Measurements from ENCODE around the gene FLOT2. TPM values are rescaled to one million over a fixed set of nuclear protein-coding genes. Genes with fewer than 3 reads are reported as not detected.

Gene FLOT2
- polyA plus RNA-seq, 1 of the 3 experiments (the other 2 are of a cell fraction) = 105 TPM

DNA sequence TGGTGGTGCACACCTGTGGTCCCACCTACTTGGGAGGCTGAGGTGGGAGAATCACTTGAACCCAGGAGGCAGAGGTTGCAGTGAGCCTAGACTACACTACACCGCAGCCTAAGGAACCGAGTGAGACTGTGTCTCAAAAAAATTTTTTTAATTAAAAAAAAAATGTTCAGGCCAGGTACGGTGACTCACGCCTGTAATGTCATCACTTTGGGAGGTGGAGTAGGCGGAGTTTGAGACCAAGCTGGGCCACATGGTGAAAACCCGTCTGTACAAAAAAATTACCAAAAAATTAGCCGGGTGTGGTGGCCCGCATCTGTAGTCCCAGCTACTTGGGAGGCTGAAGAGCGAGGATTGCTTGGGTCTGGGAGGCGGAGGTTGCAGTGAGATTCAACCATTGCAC is 51.3 kb downstream of the FLOT2 start:
- Histone ChIP-seq H3K27me3 (ENCODE audit: insufficient read depth) (no peaks in the 10 kb centered on the region), H3K9me3 (no peaks in the 10 kb centered on the region), H3F3A (replicated peaks; ENCODE audit: insufficient read depth) (no peaks in the 10 kb centered on the region), H3K4me1 (ENCODE audit: control insufficient read depth in 1 of 2, insufficient read depth in 2 of 2, low read depth in 1 of 2, low read length in 1 of 2) (peaks cover 0 to 3% of the 10 kb centered on the region in 2 experiments; a peak in 1 of 4 replicates), H2AFZ (ENCODE audit: low read depth) (no peak overlapping the region), H3K4me3 (ENCODE audit: low read depth in 2 of 2, low read length in 1 of 2) (no peak overlapping the region), H3K27ac (ENCODE audit: low read depth in 2 of 2, low read length in 1 of 2) (no peak overlapping the region), H3K4me2 (no peak overlapping the region), H3K79me2 (ENCODE audit: insufficient read depth) (peaks cover 13% of the 10 kb centered on the region), H3K36me3 (replicated peaks in 1 of 2; ENCODE audit: control insufficient read depth in 1 of 2, insufficient read depth in 2 of 2, low read length in 1 of 2) (no peaks in the 10 kb centered on the region), H4K20me1 (ENCODE audit: insufficient read depth) (no peaks in the 10 kb centered on the region), H3K9ac (no peak overlapping the region), H3K9me2 (no peaks in the 10 kb centered on the region)
- TF ChIP-seq, protein P1, sequence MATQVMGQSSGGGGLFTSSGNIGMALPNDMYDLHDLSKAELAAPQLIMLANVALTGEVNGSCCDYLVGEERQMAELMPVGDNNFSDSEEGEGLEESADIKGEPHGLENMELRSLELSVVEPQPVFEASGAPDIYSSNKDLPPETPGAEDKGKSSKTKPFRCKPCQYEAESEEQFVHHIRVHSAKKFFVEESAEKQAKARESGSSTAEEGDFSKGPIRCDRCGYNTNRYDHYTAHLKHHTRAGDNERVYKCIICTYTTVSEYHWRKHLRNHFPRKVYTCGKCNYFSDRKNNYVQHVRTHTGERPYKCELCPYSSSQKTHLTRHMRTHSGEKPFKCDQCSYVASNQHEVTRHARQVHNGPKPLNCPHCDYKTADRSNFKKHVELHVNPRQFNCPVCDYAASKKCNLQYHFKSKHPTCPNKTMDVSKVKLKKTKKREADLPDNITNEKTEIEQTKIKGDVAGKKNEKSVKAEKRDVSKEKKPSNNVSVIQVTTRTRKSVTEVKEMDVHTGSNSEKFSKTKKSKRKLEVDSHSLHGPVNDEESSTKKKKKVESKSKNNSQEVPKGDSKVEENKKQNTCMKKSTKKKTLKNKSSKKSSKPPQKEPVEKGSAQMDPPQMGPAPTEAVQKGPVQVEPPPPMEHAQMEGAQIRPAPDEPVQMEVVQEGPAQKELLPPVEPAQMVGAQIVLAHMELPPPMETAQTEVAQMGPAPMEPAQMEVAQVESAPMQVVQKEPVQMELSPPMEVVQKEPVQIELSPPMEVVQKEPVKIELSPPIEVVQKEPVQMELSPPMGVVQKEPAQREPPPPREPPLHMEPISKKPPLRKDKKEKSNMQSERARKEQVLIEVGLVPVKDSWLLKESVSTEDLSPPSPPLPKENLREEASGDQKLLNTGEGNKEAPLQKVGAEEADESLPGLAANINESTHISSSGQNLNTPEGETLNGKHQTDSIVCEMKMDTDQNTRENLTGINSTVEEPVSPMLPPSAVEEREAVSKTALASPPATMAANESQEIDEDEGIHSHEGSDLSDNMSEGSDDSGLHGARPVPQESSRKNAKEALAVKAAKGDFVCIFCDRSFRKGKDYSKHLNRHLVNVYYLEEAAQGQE (IDR thresholded peaks at IDR 0.05; ENCODE audit: low read depth, low read length) = no peak
- no peak for TF ChIP-seq RAD21 (IDR thresholded peaks at IDR 0.05; ENCODE audit: low read length)
- TF ChIP-seq, protein P2, sequence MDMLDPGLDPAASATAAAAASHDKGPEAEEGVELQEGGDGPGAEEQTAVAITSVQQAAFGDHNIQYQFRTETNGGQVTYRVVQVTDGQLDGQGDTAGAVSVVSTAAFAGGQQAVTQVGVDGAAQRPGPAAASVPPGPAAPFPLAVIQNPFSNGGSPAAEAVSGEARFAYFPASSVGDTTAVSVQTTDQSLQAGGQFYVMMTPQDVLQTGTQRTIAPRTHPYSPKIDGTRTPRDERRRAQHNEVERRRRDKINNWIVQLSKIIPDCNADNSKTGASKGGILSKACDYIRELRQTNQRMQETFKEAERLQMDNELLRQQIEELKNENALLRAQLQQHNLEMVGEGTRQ (IDR thresholded peaks at IDR 0.05; ENCODE audit: borderline replicate concordance, low read depth, low read length) = no peak
- no peak for TF ChIP-seq SMC3 (IDR thresholded peaks at IDR 0.05; ENCODE audit: low read depth, low read length)
- no peak for TF ChIP-seq NFIC (IDR thresholded peaks at IDR 0.05; ENCODE audit: borderline replicate concordance)
- no peak for TF ChIP-seq FOSL2 (IDR thresholded peaks at IDR 0.05; ENCODE audit: borderline replicate concordance, low read depth)
- no peak for TF ChIP-seq YY1 (IDR thresholded peaks at IDR 0.05; ENCODE audit: low read depth)
- no peak for TF ChIP-seq MXI1 (IDR thresholded peaks at IDR 0.05; ENCODE audit: low read depth, low read length)
- no peak for TF ChIP-seq NRF1 (IDR thresholded peaks at IDR 0.05; ENCODE audit: low read depth, low read length)
- no peak for TF ChIP-seq PBX3 (IDR thresholded peaks at IDR 0.05)
- TF ChIP-seq GATA2 (CRISPR knock-in tag; IDR thresholded peaks at IDR 0.05) = no peak
- ChIA-PET CTCF (interaction anchor here (1.4 kb wide), 1 partner anchor 56 kb away, joined by 3 read pairs; the partner anchor contains the start of gene DHRS13), POLR2A (no interaction called here)
- 91% methylated on average over 10 of the region's 10 CpGs for WGBS (ENCODE audit: low lambda C conversion rate)
- no peak for DNase-seq

- no peaks in the 10 kb centered on the region for H4K20me1 ChIP-seq (ENCODE audit: insufficient read depth)
- TF ChIP-seq NRF1 (IDR thresholded peaks at IDR 0.05; ENCODE audit: low read depth, low read length) = no peak
- no peaks in the 10 kb centered on the region for H3K9me2 ChIP-seq
- WGBS (ENCODE audit: low lambda C conversion rate) = 95% methylated on average over 6 of the region's 6 CpGs
- H3K9ac ChIP-seq = no peak overlapping the region
- no peaks in the 10 kb centered on the region for H3K9me3 ChIP-seq
- POLR2A ChIA-PET = no interaction called here
- CTCF ChIA-PET = interaction anchor here (1.2 to 4.6 kb wide), 3 partner anchors 79 to 117 kb away, joined by 5 to 27 read pairs (median 5); partner anchors contain the start of gene TLCD1
- H3K4me3 ChIP-seq (ENCODE audit: low read depth in 2 of 2, low read length in 1 of 2) = no peak overlapping the region
- H3K36me3 ChIP-seq (replicated peaks in 1 of 2; ENCODE audit: control insufficient read depth in 1 of 2, insufficient read depth in 2 of 2, low read length in 1 of 2) = no peaks in the 10 kb centered on the region
- DNase-seq = no peak
- no peak overlapping the region for H3K27ac ChIP-seq (ENCODE audit: low read depth in 2 of 2, low read length in 1 of 2)
- no peaks in the 10 kb centered on the region for H3K27me3 ChIP-seq (ENCODE audit: insufficient read depth)
- H3K4me2 ChIP-seq = no peak overlapping the region
- H3K79me2 ChIP-seq (ENCODE audit: insufficient read depth) = peaks cover 36% of the 10 kb centered on the region
- H3K4me1 ChIP-seq (ENCODE audit: control insufficient read depth in 1 of 2, insufficient read depth in 2 of 2, low read depth in 1 of 2, low read length in 1 of 2) = peaks cover 3 to 5% of the 10 kb centered on the region in 2 experiments; a peak in 1 of 4 replicates
- H2AFZ ChIP-seq (ENCODE audit: low read depth) = no peak overlapping the region
- H3F3A ChIP-seq (replicated peaks; ENCODE audit: insufficient read depth) = no peaks in the 10 kb centered on the region
Observed at GRCh38 chr17:28843816-28844148, 53.8 kb downstream of the FLOT2 start.
